GM19025 (cell line): ENCODE measurements around the gene GDF15.
A peak's percentile ranks its signal among the peaks of the same experiment; 100 is the strongest.
"Not testable (repeated sequence)": the region's sequence is repeated elsewhere in the genome, so short reads cannot be mapped to it uniquely, and the experiment has no call there.

Source experiments
- ATAC-seq: cut with Tn5 transposase; IDR thresholded peaks from one replicate; pipeline ENCODE4 v1.9.1; 2021; ENCODE audit warnings: mild to moderate bottlenecking, low read depth, moderate library complexity; ENCODE audit not compliant: unreplicated experiment

The GDF15 gene

GRCh38 chr19:18363787-18364186 is 22.2 kb upstream of the GDF15 start:
- no peak for ATAC-seq

GRCh38 chr19:18364277-18364825 is 21.6 kb upstream of the GDF15 start:
- ATAC-seq = not testable (repeated sequence)

DNA sequence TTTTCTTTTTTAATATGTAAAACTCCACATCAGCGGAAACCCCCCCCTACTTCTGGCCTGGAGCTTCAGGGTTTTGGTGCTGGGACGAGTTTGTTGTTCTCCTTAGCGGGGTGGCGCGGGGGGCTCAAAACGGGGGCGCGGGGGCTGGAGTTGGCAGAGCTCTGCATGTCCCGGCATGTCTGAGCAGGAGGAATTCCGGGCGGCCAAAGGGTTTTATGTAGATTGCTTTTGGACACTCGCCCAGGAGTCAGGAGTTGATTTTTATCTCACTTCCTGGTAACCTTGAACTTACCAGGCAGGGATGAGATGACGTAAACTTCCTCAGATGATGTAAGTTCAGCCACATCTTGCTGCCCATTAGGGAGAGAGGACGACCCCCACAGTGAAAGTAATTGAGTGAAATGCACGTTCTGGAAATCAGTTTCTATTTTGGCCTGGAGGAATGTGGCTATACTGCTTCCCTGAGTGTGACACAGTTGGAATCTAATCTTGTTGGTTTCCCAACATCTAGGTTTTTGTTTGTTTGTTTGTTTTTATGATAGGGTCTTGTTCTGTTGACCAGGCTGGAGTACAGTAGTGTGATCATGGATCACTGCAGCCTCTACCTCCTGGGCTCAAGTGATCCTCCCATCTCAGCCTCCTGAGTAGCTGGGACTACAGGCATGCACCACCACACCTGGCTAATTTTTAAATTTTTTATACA is 21.0 kb upstream of the GDF15 start:
- no peak for ATAC-seq

GRCh38 chr19:18366021-18366435 is 19.9 kb upstream of the GDF15 start:
- ATAC-seq = no peak

DNA sequence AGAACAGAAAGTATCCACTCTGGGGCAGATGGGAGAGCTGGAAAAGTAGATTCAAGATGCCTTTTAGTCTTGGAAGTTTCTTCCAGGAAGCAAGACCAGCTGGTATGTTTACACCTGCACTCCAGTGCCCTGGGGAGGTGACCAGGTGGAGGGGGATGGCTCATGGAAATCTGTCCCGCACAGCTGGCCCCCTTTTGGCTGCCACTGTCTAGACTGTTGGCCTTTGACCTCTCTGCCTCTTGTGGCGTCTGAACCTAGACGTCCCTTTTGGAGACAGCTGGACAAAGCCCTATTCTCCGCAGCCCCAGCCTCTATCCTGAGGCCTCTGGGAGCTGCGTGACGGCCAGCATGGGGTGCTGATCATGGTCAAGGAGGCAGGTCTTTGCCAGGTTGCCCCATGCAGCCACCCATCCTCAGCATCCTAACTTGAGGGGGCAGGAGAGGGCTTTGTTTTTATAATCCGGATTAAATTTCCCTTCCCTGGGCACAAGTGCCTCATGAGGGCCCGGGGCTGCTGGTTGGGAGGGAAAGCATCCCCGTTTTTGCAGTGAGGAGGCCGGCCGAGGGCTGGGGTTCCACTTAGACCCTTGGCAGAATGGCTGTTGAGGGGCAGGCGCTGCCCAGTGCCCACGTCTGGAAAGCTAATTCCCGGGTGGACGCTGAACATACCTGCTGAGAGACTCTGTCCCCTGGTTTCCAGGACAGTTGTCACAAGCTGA is 17.3 kb upstream of the GDF15 start:
- ATAC-seq = no peak

- ATAC-seq = no peak
Observed at GRCh38 chr19:18373407-18373891, 12.5 kb upstream of the GDF15 start.

- peak; percentile 85 for ATAC-seq
Observed at GRCh38 chr19:18373892-18374629, 11.9 kb upstream of the GDF15 start.

DNA sequence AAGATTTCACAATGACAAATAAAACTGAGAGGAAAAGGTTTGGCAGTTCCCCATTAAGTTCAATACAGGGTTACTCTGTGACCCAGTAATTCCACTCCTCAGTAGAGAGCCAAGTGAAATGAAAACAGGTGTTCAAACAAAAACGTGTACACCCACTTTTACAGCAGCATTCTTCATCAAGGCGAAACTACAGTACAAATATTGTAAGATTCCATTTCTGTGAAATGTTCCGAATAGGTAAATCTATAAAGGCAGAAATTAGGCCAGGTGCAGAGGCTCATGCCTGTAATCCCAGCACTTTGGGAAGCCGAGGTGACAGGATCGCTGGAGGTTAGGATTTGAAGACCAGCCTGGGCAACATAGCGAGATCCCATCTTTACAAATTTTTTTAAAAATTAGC is 8.9 kb upstream of the GDF15 start:
- no peak for ATAC-seq

- ATAC-seq = no peak
Observed at GRCh38 chr19:18379803-18380747, 5.9 kb upstream of the GDF15 start.

- no peak for ATAC-seq
Observed at GRCh38 chr19:18380843-18381242, 5.1 kb upstream of the GDF15 start.

- not testable (repeated sequence) for ATAC-seq
Observed at GRCh38 chr19:18383622-18384021, 2.3 kb upstream of the GDF15 start.

DNA sequence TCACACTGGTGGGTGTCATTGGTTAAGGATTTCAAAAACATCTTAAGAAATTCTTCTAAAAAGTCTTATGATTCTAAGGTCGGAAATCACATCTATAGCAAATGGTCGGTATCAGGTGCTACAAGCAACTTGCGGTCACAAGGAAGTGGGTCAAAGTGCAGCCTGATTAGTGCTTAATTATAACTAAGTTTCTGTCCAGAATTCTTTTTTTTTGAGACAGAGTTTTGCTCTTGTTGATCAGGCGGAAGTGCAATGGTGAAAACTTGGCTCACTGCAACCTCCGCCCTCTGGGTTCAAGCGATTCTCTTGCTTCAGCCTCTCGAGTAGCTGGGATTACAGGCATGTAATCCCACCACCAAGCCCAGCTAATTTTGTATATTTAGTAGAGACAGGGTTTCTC is 1.2 kb upstream of the GDF15 start:
- no peak for ATAC-seq

DNA sequence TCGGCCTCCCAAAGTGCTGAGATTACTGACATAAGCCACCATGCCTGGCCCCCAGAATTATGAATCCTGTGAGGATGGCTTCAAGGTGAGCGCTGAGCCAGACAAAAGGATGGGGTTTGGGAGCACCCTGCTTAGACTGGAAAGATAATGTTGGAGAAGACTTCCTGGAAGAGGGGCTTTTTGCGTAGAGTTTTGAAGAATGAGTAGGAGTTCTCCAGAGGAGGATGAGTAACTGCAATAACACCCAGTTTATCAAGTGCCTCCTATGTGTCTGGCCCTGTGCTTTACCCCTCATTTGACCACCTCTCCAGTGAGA is 641 bp upstream of the GDF15 start:
- ATAC-seq = no peak

DNA sequence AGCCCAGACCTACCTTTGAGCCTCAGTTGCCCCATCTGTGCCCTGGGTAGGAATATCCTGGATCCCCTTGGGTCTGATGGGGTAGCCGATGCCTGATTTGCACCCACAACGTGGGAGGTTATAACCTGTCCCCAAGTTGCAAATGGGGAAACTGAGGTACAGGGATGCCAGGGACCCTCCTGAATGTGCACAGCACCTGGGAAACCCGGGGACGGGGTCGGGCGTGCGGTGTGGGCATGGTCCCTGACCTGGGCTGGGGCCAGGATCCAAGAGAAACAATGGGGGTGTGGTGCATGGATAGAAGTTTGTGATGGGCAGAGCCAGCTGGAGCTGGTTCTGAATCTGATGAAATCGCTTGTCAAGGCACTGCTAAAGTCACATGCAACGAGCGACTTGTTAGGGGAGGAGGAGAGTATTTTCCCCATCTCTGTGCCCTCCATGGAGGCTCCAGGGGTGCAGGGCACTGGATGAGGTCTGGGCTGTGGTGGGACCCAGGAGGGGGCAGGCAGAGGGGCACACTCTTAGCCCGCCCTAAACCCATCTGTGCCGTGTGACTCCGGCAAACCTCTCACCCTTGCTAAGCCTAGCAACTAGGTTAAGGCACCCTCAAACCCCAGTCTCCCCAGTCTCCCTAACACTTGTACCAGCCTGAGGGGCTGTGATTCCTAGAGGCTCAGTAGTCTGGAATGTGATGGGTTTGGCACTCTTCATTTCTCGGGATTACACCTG is 749 bp downstream of the GDF15 start:
- no peak for ATAC-seq

- peak; percentile 70 for ATAC-seq
Observed at GRCh38 chr19:18388100-18388959, 2.4 kb downstream of the GDF15 start.

GRCh38 chr19:18388960-18389725 is 3.2 kb downstream of the GDF15 start:
- ATAC-seq = no peak

- no peak for ATAC-seq
Observed at GRCh38 chr19:18389726-18390064, 3.7 kb downstream of the GDF15 start.
